Natural killer cell treated with Interleukin-12 subunit alpha and Interleukin-12 subunit beta and Interleukin-15 and Interleukin-18, amount 100 ng/mL, for 72 hours (primary cell): ENCODE measurements around the gene GATAD2A. TPM values are rescaled to one million over a fixed set of nuclear protein-coding genes. Genes with fewer than 3 reads are reported as not detected.

Experiments used
- ATAC-seq, 2 donors: fragments of 150-1000 bp; cut with Tn5 transposase in 1 of 2; sonication (Bioruptor Pico), chemical (Tn5 transposase) in 1 of 2; 2 replicates each; pipeline ENCODE4 v1.10.0; 2021
- DNase-seq: peaks from one replicate; pipeline ENCODE4 v3.0.0; 2022; ENCODE audit warnings: low spot score
- H3K27ac Mint-ChIP-seq, 2 donors: 1 replicate in 1 of 2; 2 replicates in 1 of 2; pipeline ENCODE4 v1.8.0; 2022; ENCODE audit warnings: mixed read lengths in 2 of 2, mild to moderate bottlenecking in 1 of 2, moderate library complexity in 1 of 2
- H3K27me3 Mint-ChIP-seq, 2 donors: 1 replicate in 1 of 2; 2 replicates in 1 of 2; pipeline ENCODE4 v1.8.0; 2022; ENCODE audit warnings: mixed read lengths in 2 of 2
- H3K36me3 Mint-ChIP-seq: one replicate; pipeline ENCODE4 v1.8.0; 2022; ENCODE audit warnings: mixed read lengths
- H3K4me1 Mint-ChIP-seq, 2 donors: 1 replicate in 1 of 2; 2 replicates in 1 of 2; pipeline ENCODE4 v1.8.0; 2022; ENCODE audit warnings: low read depth in 2 of 2, mixed read lengths in 2 of 2, mild to moderate bottlenecking in 1 of 2
- H3K4me3 Mint-ChIP-seq: one replicate; pipeline ENCODE4 v1.8.0; 2022; ENCODE audit warnings: mixed read lengths
- H3K9me3 Mint-ChIP-seq: 2 replicates; pipeline ENCODE4 v1.8.0; 2022; ENCODE audit warnings: mixed read lengths
- total RNA-seq, 2 donors: library from RNA; stranded (reverse); gene quantifications; one replicate each; pipeline ENCODE4 v1.2.3, GENCODE V29; 2022

The GATAD2A gene
- total RNA-seq, 2 donors from 2014 or later, result 171 to 224 TPM

- ATAC-seq, result no peak
These were observed 101.9 kb downstream of the GATAD2A start for GRCh38 chr19:19507354-19507753.

GRCh38 chr19:19508217-19508616 is 102.7 kb downstream of the GATAD2A start:
- Mint-ChIP-seq H3K4me1 (peaks cover 0 to 3% of the 10 kb centered on the region in 2 donors), H3K27ac (no peak overlapping the region), H3K9me3 (no peaks in the 10 kb centered on the region), H3K36me3 (peaks cover 4% of the 10 kb centered on the region), H3K4me3 (no peak overlapping the region), H3K27me3 (no peaks in the 10 kb centered on the region)
- ATAC-seq, result peak in 1 of 2 donors; percentile 29
- DNase-seq, result no peak

More at GRCh38 chr19:19507354-19507753, 101.9 kb downstream of the GATAD2A start:
- no peaks in the 10 kb centered on the region for H3K27me3 Mint-ChIP-seq
- H3K4me3 Mint-ChIP-seq, result no peak overlapping the region
- H3K4me1 Mint-ChIP-seq, result peaks cover 0 to 2% of the 10 kb centered on the region in 2 donors
- H3K27ac Mint-ChIP-seq, result peak overlapping the region in 1 of 2 donors; percentile 47
- peaks cover 9% of the 10 kb centered on the region for H3K36me3 Mint-ChIP-seq
- no peak for DNase-seq
- H3K9me3 Mint-ChIP-seq, result no peaks in the 10 kb centered on the region

GRCh38 chr19:19510432-19510831 is 105.0 kb downstream of the GATAD2A start:
- Mint-ChIP-seq H3K27me3 (no peaks in the 10 kb centered on the region), H3K36me3 (no peaks in the 10 kb centered on the region), H3K4me1 (peaks cover 0 to 3% of the 10 kb centered on the region in 2 donors), H3K4me3 (no peak overlapping the region), H3K27ac (no peak overlapping the region), H3K9me3 (no peaks in the 10 kb centered on the region)
- no peak for DNase-seq
- ATAC-seq, result peak in 1 of 2 donors; percentile 29

GRCh38 chr19:19513682-19514081 is 108.2 kb downstream of the GATAD2A start:
- no peaks in the 10 kb centered on the region for H3K9me3 Mint-ChIP-seq
- no peak for ATAC-seq
- no peak overlapping the region for H3K27ac Mint-ChIP-seq
- no peak overlapping the region for H3K4me3 Mint-ChIP-seq
- H3K36me3 Mint-ChIP-seq, result no peaks in the 10 kb centered on the region
- H3K27me3 Mint-ChIP-seq, result no peaks in the 10 kb centered on the region
- no peak for DNase-seq
- peaks cover 0 to 8% of the 10 kb centered on the region in 2 donors for H3K4me1 Mint-ChIP-seq

GRCh38 chr19:19514215-19514657 is 108.8 kb downstream of the GATAD2A start:
- Mint-ChIP-seq H3K36me3 (no peaks in the 10 kb centered on the region), H3K27me3 (no peaks in the 10 kb centered on the region), H3K4me1 (peaks cover 1 to 10% of the 10 kb centered on the region in 2 donors), H3K4me3 (no peak overlapping the region), H3K9me3 (no peaks in the 10 kb centered on the region), H3K27ac (no peak overlapping the region)
- no peak for ATAC-seq
- DNase-seq, result no peak

- Mint-ChIP-seq H3K27ac (peak within 1 kb of the TSS; percentile 84 to 92), H3K4me3 (peak within 1 kb of the TSS; percentile 93), H3K9me3 (no peaks in the 10 kb centered on the region), H3K36me3 (no peaks in the 10 kb centered on the region), H3K4me1 (peaks cover 8 to 14% of the 10 kb centered on the region in 2 donors), H3K27me3 (no peaks in the 10 kb centered on the region)
- ATAC-seq (no peak), DNase-seq (no peak)
These were observed 109.6 kb downstream of the GATAD2A start, which contains the start of gene TSSK6 for GRCh38 chr19:19514881-19515641. Gene TSSK6 (minus strand): TSS chr19:19515548. CDS start chr19:19515427, 121 bp downstream.

- ATAC-seq (peak; percentile 95 to 97), DNase-seq (peak; percentile 93)
- Mint-ChIP-seq H3K27me3 (no peaks in the 10 kb centered on the region), H3K9me3 (no peaks in the 10 kb centered on the region), H3K36me3 (peaks cover 6% of the 10 kb centered on the region), H3K4me1 (peaks cover 16 to 19% of the 10 kb centered on the region in 2 donors), H3K4me3 (peak within 1 kb of the TSS; percentile 93), H3K27ac (peak within 1 kb of the TSS; percentile 84 to 92)
These were observed 110.4 kb downstream of the GATAD2A start, which contains the start of gene NDUFA13 for GRCh38 chr19:19515642-19516519. Gene NDUFA13 (plus strand): TSS chr19:19516225. CDS start chr19:19516239, 14 bp downstream.

GRCh38 chr19:19517235-19517619 is 111.8 kb downstream of the GATAD2A start:
- no peaks in the 10 kb centered on the region for H3K27me3 Mint-ChIP-seq
- no peaks in the 10 kb centered on the region for H3K9me3 Mint-ChIP-seq
- ATAC-seq, result no peak
- H3K4me1 Mint-ChIP-seq, result peaks cover 19 to 20% of the 10 kb centered on the region in 2 donors
- peak overlapping the region; percentile 93 for H3K4me3 Mint-ChIP-seq
- peaks cover 6% of the 10 kb centered on the region for H3K36me3 Mint-ChIP-seq
- H3K27ac Mint-ChIP-seq, result no peak overlapping the region
- no peak for DNase-seq

GRCh38 chr19:19520989-19521388 is 115.5 kb downstream of the GATAD2A start:
- Mint-ChIP-seq H3K9me3 (no peaks in the 10 kb centered on the region), H3K27me3 (no peaks in the 10 kb centered on the region), H3K36me3 (peaks cover 6% of the 10 kb centered on the region), H3K27ac (no peak overlapping the region), H3K4me3 (no peak overlapping the region), H3K4me1 (peaks cover 19 to 20% of the 10 kb centered on the region in 2 donors)
- no peak for ATAC-seq
- no peak for DNase-seq

- ATAC-seq (no peak), DNase-seq (no peak)
- Mint-ChIP-seq H3K27me3 (no peaks in the 10 kb centered on the region), H3K9me3 (no peaks in the 10 kb centered on the region), H3K36me3 (peaks cover 6% of the 10 kb centered on the region), H3K27ac (no peak overlapping the region), H3K4me1 (peaks cover 15 to 19% of the 10 kb centered on the region in 2 donors), H3K4me3 (no peak overlapping the region)
These were observed 117.7 kb downstream of the GATAD2A start for GRCh38 chr19:19523177-19523576.

- DNase-seq (no peak), ATAC-seq (no peak)
- H3K4me1 Mint-ChIP-seq, result peaks cover 15 to 19% of the 10 kb centered on the region in 2 donors
- H3K27me3 Mint-ChIP-seq, result no peaks in the 10 kb centered on the region
- no peak overlapping the region for H3K4me3 Mint-ChIP-seq
- no peak overlapping the region for H3K27ac Mint-ChIP-seq
- H3K9me3 Mint-ChIP-seq, result no peaks in the 10 kb centered on the region
- H3K36me3 Mint-ChIP-seq, result peaks cover 6% of the 10 kb centered on the region
These were observed 118.6 kb downstream of the GATAD2A start for GRCh38 chr19:19524053-19524452.

GRCh38 chr19:19525611-19526380 is 120.3 kb downstream of the GATAD2A start:
- ATAC-seq (no peak), DNase-seq (no peak)
- H3K9me3 Mint-ChIP-seq, result no peaks in the 10 kb centered on the region
- peaks cover 3 to 5% of the 10 kb centered on the region in 2 donors for H3K4me1 Mint-ChIP-seq
- H3K36me3 Mint-ChIP-seq, result peaks cover 1% of the 10 kb centered on the region
- H3K27me3 Mint-ChIP-seq, result no peaks in the 10 kb centered on the region
- H3K4me3 Mint-ChIP-seq, result no peak overlapping the region
- no peak overlapping the region for H3K27ac Mint-ChIP-seq
